GM19043 (cell line): ENCODE data around the gene CD72.

Experiments
- ATAC-seq: cut with Tn5 transposase; IDR thresholded peaks from one replicate; pipeline ENCODE4 v1.9.1; 2021; ENCODE audit warnings: low read depth; ENCODE audit not compliant: unreplicated experiment

The CD72 gene

GRCh38 chr9:35618325-35618727, at the start of gene CD72:
Gene CD72 (minus strand): TSS chr9:35618413. CDS start chr9:35618303, 110 bp downstream.
- no peak for ATAC-seq

- ATAC-seq, result no peak
These were observed 49.7 kb upstream of the CD72 start for GRCh38 chr9:35667939-35668338.

GRCh38 chr9:35666549-35666948, 48.3 kb upstream of the CD72 start:
- no peak for ATAC-seq

GRCh38 chr9:35666045-35666444, 47.8 kb upstream of the CD72 start:
- ATAC-seq, result no peak

- ATAC-seq, result no peak
These were observed 47.2 kb upstream of the CD72 start for GRCh38 chr9:35665471-35665818.

- ATAC-seq, result peak; percentile 84
These were observed 46.6 kb upstream of the CD72 start, which contains the start of gene ARHGEF39 for GRCh38 chr9:35664531-35665470. Gene ARHGEF39 (minus strand): TSS chr9:35665195. CDS start chr9:35665169, 26 bp downstream.

- ATAC-seq, result no peak
These were observed 44.2 kb upstream of the CD72 start for GRCh38 chr9:35662437-35662836.

- ATAC-seq, result no peak
These were observed 43.6 kb upstream of the CD72 start for GRCh38 chr9:35661756-35662350.

GRCh38 chr9:35660966-35661415, 42.8 kb upstream of the CD72 start:
- ATAC-seq, result no peak

GRCh38 chr9:35659340-35659739, 41.1 kb upstream of the CD72 start:
- ATAC-seq, result no peak

GRCh38 chr9:35658968-35659220, 40.7 kb upstream of the CD72 start:
- no peak for ATAC-seq

- peak; percentile 48 for ATAC-seq
These were observed 40.1 kb upstream of the CD72 start, which contains the start of gene CCDC107 for GRCh38 chr9:35658137-35658967. Gene CCDC107 (plus strand): TSS chr9:35658292. CDS start chr9:35658380, 88 bp downstream.

- peak; percentile 85 for ATAC-seq
These were observed 39.4 kb upstream of the CD72 start, which contains the start of gene RMRP for GRCh38 chr9:35657546-35658136. Gene RMRP (minus strand): TSS chr9:35658019.

GRCh38 chr9:35656831-35657545, 38.8 kb upstream of the CD72 start:
- ATAC-seq, result no peak

GRCh38 chr9:35656348-35656747, 38.1 kb upstream of the CD72 start:
- no peak for ATAC-seq

- ATAC-seq, result no peak
These were observed 35.4 kb upstream of the CD72 start for GRCh38 chr9:35653611-35654010.

GRCh38 chr9:35652829-35653209, 34.6 kb upstream of the CD72 start:
- no peak for ATAC-seq

GRCh38 chr9:35651956-35652828, 34.0 kb upstream of the CD72 start:
- ATAC-seq, result no peak
